Measurements from ENCODE around the gene AGAP2.
"Not testable (repeated sequence)": the region's sequence is repeated elsewhere in the genome, so short reads cannot be mapped to it uniquely, and the experiment has no call there.

Gene AGAP2

DNA sequence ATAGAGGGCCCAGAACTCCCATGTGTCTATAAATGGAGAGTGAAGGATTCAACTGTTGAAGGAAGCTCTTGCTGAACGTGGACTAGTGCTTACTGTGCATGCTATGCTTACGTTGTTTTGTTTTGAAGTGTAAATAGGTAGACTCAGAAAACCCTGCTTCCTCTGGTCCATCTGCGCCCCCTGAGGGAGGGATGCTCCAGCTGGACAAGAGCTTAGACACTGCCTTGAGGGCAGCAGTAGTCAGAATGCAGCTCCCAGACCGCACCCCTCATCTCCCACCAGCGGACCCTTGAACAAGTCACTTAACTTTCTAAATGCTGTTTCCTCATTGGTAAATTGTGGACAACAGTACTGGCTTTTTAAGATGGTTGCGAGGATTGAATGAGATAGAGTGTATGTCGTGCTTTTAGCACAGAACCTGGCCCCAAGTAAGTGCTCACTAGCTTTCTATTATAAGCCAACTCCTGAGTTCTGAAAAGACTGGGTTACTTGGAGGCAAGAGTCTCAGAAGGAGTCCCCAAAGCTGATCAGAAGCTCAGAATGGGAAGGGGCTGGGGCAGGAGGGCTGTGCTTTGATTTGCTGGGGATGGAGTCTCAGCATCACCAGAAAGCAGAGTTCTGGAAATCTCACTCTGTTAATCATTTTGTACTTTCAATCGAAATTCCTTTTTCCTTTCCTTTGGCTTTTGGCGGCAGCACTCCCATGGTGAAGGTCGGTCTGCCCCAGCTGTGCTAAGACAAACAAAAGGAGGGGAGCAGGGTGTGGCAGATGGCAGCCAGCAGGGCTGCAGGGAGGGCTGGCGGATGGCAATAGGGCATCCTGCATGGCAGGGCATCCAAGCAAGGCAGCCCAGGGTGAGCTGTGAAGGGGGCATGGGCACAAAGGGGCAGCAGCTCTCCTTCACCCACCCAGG lies 15.6 kb downstream of the AGAP2 start:
- DNase-seq (ENCODE audit: low read depth): no peak

DNA sequence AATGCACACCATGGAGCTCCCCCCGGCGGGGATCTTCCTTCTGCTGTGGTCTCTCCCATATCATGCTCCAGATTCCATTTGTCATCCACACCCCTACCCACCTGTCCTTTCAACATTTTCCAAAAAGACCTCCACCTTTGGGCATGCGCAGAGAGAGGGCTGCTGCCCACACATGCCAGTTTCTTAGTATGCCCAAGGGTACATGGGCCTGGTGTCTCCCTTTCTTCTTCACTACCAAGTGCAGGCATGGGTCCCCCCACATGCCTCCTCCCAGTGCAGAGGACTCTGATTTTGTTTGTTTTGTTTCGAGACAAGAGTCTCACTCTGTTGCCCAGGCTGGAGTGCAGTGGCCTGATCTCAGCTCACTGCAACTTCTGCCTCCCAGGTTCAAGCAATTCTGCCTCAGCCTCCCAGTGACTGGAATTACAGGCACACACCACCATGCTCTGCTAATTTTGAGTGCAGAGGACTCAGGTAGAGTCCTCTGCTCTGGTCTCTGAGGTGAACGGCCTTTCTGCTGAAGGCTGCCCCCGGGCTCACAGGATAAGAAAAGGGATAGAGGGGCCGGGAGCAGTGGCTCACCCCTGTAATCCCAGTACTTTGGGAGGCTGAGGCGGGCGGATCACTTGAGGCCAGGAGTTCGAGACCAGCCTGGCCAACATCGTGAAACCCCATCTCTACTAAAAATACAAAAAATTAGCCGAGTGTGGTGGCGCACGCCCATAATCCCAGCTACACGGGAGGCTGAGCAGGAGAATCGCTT lies 16.5 kb downstream of the AGAP2 start:
- not testable (repeated sequence) for DNase-seq (ENCODE audit: low read depth)

GRCh38 chr12:57720606-57721595 lies 17.6 kb downstream of the AGAP2 start:
- DNase-seq (ENCODE audit: low read depth): no peak

DNA sequence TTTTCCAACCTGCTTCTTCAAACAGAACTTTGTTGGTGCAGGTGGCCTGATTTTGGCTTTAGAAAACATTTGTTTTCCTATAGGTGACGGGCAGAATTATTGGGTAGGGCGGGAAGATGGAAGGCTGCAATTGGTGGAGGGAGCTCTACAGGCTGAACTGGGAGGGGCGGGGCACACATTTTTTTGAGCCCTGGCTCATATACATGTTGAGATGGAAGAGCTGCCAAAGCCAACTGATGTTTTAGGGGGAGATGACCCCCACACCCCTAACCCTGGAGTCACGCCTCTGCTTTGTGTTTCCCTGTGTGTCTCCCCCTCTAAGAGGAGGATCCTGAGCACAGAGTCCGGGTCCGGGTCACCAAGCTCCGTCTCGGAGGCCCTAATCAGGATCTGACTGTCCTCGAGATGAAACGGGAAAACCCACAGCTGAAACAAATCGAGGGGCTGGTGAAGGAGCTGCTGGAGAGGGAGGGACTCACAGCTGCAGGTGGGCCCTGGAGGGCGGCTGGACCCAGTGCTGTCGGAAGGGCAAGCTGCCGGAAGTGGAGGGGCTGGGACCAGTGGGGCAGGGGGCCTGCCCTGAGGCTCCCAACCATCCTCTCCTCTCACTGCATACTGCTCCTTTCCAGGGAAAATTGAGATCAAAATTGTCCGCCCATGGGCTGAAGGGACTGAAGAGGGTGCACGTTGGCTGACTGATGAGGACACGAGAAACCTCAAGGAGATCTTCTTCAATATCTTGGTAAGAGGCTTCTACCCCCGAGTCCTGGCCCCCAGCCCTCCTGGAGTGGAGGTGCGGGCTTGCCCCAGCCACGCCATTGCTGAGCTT lies 18.6 kb downstream of the AGAP2 start:
- DNase-seq (ENCODE audit: low read depth): no peak

- no peak for DNase-seq (ENCODE audit: low read depth)
Observed at GRCh38 chr12:57718641-57719528, 19.7 kb downstream of the AGAP2 start.

DNA sequence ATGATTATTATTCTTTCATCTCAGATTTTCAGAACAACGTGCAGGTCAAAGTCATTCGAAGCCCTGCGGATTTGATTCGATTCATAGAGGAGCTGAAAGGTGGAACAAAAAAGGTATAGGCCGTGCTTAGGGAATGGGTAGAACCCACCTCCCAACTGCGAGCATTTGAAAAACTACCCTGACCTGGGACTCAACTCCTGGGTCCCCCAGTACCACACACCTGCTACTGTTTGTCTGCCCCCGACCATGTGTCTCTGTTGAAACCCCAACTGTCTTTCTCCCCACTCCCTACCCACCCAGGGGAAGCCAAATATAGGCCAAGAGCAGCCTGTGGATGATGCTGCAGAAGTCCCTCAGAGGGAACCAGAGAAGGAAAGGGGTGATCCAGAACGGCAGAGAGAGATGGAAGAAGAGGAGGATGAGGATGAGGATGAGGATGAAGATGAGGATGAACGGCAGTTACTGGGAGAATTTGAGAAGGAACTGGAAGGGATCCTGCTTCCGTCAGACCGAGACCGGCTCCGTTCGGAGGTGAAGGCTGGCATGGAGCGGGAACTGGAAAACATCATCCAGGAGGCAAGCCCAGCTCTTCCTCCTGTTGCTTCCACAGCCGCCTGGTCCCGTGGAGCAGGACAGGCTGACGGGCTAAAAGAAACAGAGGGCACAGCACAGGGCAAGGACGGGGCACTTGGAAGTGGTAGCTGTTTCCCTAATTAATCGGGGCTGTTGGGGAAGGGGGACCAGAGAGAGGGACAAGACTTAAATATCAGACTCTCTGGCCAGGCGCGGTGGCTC lies 20.5 kb downstream of the AGAP2 start:
- no peak for DNase-seq (ENCODE audit: low read depth)

DNA sequence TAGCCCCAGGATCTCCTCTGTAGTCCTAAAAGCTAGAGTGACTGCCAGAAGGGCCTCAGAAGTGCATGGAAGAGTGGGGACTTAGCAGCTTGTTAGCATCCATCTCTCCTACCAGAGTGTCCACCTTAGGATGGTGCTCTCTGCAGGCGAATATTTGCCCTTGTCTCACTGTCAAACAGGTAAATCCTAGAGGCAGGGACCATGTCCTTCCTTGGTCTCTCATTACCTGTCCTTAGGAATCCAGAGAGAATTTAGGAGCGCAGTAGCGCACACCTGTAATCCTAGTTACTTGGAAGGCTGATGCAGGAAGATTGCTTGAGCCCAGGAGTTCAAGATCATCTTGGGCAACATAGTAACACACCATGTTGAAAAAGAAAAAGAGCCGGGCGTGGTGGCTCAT lies 21.4 kb downstream of the AGAP2 start:
- no peak for DNase-seq (ENCODE audit: low read depth)

DNA sequence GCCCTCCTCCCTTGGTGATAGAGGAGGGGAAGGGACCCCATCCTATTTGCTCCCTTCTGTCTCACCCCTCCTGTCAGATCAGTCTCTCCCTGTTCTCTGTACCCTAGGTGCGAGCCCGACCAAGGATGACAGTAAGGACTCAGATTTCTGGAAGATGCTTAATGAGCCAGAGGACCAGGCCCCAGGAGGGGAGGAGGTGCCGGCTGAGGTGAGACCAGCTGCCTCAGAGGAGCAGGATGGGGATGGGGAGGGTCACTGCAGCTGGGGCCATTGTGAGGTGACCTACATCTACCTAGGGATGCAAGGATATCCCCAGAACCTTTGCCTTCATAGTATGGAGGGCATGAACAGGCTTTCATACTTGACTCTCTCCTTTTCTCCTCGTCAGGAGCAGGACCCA lies 22.2 kb downstream of the AGAP2 start:
- DNase-seq (ENCODE audit: low read depth): no peak

GRCh38 chr12:57715786-57716185 lies 22.8 kb downstream of the AGAP2 start:
- DNase-seq (ENCODE audit: low read depth): no peak

DNA sequence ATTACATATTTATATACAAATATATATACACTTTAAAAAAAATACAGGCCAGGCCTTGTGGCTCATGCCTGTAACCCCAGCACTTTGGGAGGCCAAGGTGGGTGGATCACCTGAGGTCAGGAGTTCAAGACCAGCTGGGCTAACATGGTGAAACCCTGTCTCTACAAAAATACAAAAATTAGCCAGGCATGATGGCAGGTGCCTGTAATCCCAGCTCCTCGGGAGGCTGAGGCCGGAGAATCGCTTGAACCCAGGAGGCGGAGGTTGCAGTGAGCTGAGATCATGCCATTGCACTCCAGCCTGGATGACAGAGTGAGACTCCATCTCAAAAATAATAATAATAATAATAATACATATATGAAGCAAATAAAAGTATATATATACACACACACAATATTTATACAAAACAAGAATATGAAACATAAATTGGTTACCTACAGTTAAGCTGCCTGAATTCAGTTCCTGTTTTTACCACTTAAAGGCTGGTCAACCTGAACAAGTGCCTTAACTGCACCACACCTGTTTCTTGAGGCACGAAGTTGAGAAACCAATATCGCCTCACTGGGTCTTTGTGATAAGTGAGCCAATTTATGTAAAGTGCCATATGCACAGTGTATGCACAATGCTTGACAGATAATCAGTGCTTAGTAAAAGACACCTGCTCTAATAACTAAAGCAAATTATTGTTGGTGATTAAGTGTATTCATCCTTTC lies 23.4 kb downstream of the AGAP2 start:
- DNase-seq (ENCODE audit: low read depth): not testable (repeated sequence)

DNA sequence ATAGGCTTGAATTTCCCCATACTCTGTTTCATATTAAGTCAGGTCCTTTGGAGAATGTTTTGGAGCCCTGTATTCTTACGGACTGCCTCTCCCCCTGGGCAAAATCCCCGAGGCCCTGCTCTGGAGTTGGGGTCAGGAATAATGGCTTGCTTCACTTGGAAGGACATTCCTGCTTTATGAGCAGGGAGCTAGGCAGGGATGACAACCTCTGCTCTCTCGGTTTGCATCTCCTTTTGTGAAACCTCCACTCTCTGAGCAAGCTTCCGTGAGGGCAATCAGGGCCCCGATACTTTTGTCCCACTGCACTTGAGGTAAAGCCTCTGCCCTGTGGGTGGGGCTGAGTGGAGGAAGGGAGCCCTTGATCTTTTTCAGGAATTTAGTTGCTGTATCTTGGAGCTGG lies 25.3 kb downstream of the AGAP2 start:
- DNase-seq (ENCODE audit: low read depth): no peak

- DNase-seq (ENCODE audit: low read depth): no peak
Observed at GRCh38 chr12:57712701-57713100, 25.8 kb downstream of the AGAP2 start.

DNA sequence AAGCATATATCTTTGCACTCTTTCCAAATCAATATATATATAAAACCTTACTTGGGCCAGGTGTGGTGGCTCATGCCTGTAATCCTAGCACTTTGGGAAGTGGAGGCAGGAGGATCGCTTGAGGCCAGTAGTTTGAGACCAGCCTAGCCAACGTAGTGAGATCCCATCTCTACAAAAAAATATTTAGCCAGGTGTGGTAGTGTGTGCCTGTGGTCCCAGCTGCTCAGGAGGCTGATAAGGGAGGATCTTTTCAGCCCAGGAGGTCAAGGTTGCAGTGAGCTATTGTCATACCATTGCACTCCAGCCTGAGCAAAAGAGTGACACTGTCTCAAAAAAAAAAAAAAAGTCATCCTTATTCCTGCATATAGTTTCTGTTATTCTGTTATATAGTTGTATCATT lies 30.2 kb downstream of the AGAP2 start:
- DNase-seq (ENCODE audit: low read depth): no peak

- no peak for DNase-seq (ENCODE audit: low read depth)
Observed at GRCh38 chr12:57707250-57707649, 31.3 kb downstream of the AGAP2 start.

- DNase-seq (ENCODE audit: low read depth): no peak
Observed at GRCh38 chr12:57700317-57700716, 38.2 kb downstream of the AGAP2 start.

DNA sequence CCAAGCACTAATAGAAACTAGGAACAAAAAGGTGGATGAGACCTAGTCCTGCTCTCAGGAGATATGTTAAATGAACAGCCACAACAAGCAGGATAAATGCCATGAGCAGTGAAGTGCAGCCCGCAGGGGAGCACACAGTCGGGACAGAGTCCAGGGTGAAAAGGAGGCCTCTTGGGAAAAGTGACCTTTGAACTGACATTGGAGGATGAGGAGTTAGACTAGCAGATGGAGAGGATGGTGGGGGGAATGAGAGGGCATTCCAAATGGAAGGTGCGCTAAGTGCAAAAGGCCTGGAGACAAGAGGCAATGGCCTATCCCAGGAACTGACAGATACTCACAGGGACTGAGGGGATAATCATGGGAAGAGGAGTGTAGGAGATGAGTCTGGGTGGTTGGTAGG lies 40.1 kb downstream of the AGAP2 start:
- no peak for DNase-seq (ENCODE audit: low read depth)

GRCh38 chr12:57697076-57697475 lies 41.5 kb downstream of the AGAP2 start:
- DNase-seq (ENCODE audit: low read depth): no peak

- no peak for DNase-seq (ENCODE audit: low read depth)
Observed at GRCh38 chr12:57695770-57696432, 42.6 kb downstream of the AGAP2 start.

Data from fibroblast of gingiva (primary cell).